Neural progenitor cell (in vitro differentiated cells): ENCODE results near the gene C17orf114.

Experiments
- EZH2 ChIP-seq: fragments of 200-600 bp; sonication (generic); IDR thresholded peaks from 2 replicates; pipeline ENCODE4 v1.6.1; 2017; ENCODE audit warnings: antibody characterized with exemption, mild to moderate bottlenecking, moderate library complexity
- EZH2phosphoT487 ChIP-seq: fragments of 200-600 bp; sonication (generic); IDR thresholded peaks from 2 replicates; pipeline ENCODE4 v1.6.1; 2017; ENCODE audit warnings: antibody characterized with exemption
- TF ChIP-seq, protein P1 (sequence below): fragments of 200-600 bp; sonication (generic); IDR thresholded peaks from 2 replicates; pipeline ENCODE4 v1.5.1; 2017; ENCODE audit warnings: antibody characterized with exemption, mild to moderate bottlenecking

DNA sequence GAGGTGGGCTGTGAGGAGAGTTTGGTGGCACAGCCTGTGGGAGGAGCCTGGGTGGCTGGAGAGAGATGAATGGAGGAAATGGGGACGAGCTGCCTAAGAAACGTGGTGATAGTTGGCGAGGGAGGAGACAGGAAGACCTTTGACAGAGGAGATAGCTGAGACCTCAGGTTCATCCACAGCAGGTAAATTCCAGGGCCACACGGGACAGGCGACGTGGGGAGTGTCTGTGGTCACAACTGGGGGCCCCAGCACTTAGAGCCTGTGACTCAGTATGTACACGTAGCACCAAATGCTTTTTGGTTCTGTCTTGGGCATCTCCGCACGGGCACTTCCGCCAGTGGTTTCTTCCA lies 38.7 kb upstream of the C17orf114 start:
- TF ChIP-seq, protein P1, sequence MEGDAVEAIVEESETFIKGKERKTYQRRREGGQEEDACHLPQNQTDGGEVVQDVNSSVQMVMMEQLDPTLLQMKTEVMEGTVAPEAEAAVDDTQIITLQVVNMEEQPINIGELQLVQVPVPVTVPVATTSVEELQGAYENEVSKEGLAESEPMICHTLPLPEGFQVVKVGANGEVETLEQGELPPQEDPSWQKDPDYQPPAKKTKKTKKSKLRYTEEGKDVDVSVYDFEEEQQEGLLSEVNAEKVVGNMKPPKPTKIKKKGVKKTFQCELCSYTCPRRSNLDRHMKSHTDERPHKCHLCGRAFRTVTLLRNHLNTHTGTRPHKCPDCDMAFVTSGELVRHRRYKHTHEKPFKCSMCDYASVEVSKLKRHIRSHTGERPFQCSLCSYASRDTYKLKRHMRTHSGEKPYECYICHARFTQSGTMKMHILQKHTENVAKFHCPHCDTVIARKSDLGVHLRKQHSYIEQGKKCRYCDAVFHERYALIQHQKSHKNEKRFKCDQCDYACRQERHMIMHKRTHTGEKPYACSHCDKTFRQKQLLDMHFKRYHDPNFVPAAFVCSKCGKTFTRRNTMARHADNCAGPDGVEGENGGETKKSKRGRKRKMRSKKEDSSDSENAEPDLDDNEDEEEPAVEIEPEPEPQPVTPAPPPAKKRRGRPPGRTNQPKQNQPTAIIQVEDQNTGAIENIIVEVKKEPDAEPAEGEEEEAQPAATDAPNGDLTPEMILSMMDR = no peak
- TF ChIP-seq EZH2phosphoT487 (no peak), EZH2 (no peak)
